HepG2 (cell line): Measurements from ENCODE around the gene TTC32. TPM values are rescaled to one million over a fixed set of nuclear protein-coding genes. Genes with fewer than 3 reads are reported as not detected.

Experiments
- E2F1 ChIP-seq: sonication (generic); formaldehyde crosslinking; IDR thresholded peaks from 2 replicates; pipeline ENCODE4 v1.5.0; 2020; ENCODE audit warnings: missing genetic modification reagents
- ESRRA ChIP-seq: sonication (generic); formaldehyde crosslinking; IDR thresholded peaks from 2 replicates; pipeline ENCODE4 v1.5.1; 2020; ENCODE audit warnings: mild to moderate bottlenecking, low read depth, missing genetic modification reagents
- MEF2D ChIP-seq: sonication (generic); formaldehyde crosslinking; IDR thresholded peaks from 2 replicates; pipeline ENCODE4 v1.5.1; 2020; ENCODE audit warnings: mild to moderate bottlenecking, missing genetic modification reagents
- MTA1 ChIP-seq: sonication (generic); formaldehyde crosslinking; IDR thresholded peaks from 2 replicates; pipeline ENCODE4 v1.4.0; 2020; ENCODE audit warnings: missing genetic modification reagents, mild to moderate bottlenecking, borderline replicate concordance
- REPIN1 ChIP-seq: sonication (generic); formaldehyde crosslinking; IDR thresholded peaks from 2 replicates; pipeline ENCODE4 v1.8.0; 2022; ENCODE audit warnings: missing genetic modification reagents, low read depth, mild to moderate bottlenecking, borderline replicate concordance
- ZNF142 ChIP-seq: sonication (generic); formaldehyde crosslinking; IDR thresholded peaks from 2 replicates; pipeline ENCODE4 v1.4.0; 2020; ENCODE audit warnings: missing genetic modification reagents
- ZNF549 ChIP-seq: sonication (generic); formaldehyde crosslinking; IDR thresholded peaks from 2 replicates; pipeline ENCODE4 v1.5.0; 2020; ENCODE audit warnings: missing genetic modification reagents
- polyA plus RNA-seq, 8 experiments: library from polyadenylated mRNA; depleted of rRNA in 3 of 8; stranded (reverse) in 7 of 8; unstranded in 1 of 8; fragments of >200 nt; fragmentation: Illumina TruSeq in 4 of 8; extraction: Trizol in 4 of 8; gene quantifications; 2 replicates each; pipeline versions ENCODE4 v1.2.1 to v1.2.3, GENCODE V29; 2011 to 2016; ENCODE audit warnings: low read depth in 4 of 8, missing spikeins in 1 of 8, mixed read lengths in 1 of 8; ENCODE audit not compliant: insufficient read depth in 1 of 8
- total RNA-seq, 5 experiments: library from RNA; depleted of rRNA; stranded (reverse); fragments of >200 nt; fragmentation: Illumina TruSeq; extraction: Trizol; gene quantifications; 2 replicates each; pipeline ENCODE4 v1.2.3, GENCODE V29; 2016; ENCODE audit warnings: low read depth in 1 of 5
- TF ChIP-seq, protein P1 (sequence below): sonication (generic); formaldehyde crosslinking; IDR thresholded peaks from 2 replicates; pipeline ENCODE4 v1.5.0; 2020; ENCODE audit warnings: missing genetic modification reagents
- TF ChIP-seq, protein P2 (sequence below): IDR thresholded peaks from 2 replicates; pipeline ENCODE4 v1.6.1; 2018; ENCODE audit warnings: missing genetic modification reagents, mild to moderate bottlenecking, missing compliant biosample characterization
- TF ChIP-seq, protein P3 (sequence below): sonication (generic); formaldehyde crosslinking; IDR thresholded peaks from 2 replicates; pipeline ENCODE4 v1.9.0; 2021; ENCODE audit warnings: mild to moderate bottlenecking, missing genetic modification reagents

Gene TTC32
- total and polyA plus RNA-seq, 2 of the 13 experiments (the other 11 are each of a cell fraction or from before 2014, with no cell fraction given), result 21.6 to 38.3 TPM

GRCh38 chr2:19902216-19902740 is 495 bp upstream of the TTC32 start (continued):
- TF ChIP-seq ZNF142 (CRISPR knock-in tag) (peak; percentile 8; the same call in 1 of the 2 replicates), ZNF549 (CRISPR knock-in tag) (no peak), MTA1 (no peak), ESRRA (CRISPR knock-in tag) (no peak), REPIN1 (CRISPR knock-in tag) (no peak), E2F1 (no peak), MEF2D (peak; percentile 15; the same call in 1 of the 2 replicates)
- TF ChIP-seq, protein P1, sequence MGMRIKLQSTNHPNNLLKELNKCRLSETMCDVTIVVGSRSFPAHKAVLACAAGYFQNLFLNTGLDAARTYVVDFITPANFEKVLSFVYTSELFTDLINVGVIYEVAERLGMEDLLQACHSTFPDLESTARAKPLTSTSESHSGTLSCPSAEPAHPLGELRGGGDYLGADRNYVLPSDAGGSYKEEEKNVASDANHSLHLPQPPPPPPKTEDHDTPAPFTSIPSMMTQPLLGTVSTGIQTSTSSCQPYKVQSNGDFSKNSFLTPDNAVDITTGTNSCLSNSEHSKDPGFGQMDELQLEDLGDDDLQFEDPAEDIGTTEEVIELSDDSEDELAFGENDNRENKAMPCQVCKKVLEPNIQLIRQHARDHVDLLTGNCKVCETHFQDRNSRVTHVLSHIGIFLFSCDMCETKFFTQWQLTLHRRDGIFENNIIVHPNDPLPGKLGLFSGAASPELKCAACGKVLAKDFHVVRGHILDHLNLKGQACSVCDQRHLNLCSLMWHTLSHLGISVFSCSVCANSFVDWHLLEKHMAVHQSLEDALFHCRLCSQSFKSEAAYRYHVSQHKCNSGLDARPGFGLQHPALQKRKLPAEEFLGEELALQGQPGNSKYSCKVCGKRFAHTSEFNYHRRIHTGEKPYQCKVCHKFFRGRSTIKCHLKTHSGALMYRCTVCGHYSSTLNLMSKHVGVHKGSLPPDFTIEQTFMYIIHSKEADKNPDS, result no peak
- TF ChIP-seq, protein P2, sequence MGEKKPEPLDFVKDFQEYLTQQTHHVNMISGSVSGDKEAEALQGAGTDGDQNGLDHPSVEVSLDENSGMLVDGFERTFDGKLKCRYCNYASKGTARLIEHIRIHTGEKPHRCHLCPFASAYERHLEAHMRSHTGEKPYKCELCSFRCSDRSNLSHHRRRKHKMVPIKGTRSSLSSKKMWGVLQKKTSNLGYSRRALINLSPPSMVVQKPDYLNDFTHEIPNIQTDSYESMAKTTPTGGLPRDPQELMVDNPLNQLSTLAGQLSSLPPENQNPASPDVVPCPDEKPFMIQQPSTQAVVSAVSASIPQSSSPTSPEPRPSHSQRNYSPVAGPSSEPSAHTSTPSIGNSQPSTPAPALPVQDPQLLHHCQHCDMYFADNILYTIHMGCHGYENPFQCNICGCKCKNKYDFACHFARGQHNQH, result no peak; the same call in 1 of the 2 replicates
- TF ChIP-seq, protein P3, sequence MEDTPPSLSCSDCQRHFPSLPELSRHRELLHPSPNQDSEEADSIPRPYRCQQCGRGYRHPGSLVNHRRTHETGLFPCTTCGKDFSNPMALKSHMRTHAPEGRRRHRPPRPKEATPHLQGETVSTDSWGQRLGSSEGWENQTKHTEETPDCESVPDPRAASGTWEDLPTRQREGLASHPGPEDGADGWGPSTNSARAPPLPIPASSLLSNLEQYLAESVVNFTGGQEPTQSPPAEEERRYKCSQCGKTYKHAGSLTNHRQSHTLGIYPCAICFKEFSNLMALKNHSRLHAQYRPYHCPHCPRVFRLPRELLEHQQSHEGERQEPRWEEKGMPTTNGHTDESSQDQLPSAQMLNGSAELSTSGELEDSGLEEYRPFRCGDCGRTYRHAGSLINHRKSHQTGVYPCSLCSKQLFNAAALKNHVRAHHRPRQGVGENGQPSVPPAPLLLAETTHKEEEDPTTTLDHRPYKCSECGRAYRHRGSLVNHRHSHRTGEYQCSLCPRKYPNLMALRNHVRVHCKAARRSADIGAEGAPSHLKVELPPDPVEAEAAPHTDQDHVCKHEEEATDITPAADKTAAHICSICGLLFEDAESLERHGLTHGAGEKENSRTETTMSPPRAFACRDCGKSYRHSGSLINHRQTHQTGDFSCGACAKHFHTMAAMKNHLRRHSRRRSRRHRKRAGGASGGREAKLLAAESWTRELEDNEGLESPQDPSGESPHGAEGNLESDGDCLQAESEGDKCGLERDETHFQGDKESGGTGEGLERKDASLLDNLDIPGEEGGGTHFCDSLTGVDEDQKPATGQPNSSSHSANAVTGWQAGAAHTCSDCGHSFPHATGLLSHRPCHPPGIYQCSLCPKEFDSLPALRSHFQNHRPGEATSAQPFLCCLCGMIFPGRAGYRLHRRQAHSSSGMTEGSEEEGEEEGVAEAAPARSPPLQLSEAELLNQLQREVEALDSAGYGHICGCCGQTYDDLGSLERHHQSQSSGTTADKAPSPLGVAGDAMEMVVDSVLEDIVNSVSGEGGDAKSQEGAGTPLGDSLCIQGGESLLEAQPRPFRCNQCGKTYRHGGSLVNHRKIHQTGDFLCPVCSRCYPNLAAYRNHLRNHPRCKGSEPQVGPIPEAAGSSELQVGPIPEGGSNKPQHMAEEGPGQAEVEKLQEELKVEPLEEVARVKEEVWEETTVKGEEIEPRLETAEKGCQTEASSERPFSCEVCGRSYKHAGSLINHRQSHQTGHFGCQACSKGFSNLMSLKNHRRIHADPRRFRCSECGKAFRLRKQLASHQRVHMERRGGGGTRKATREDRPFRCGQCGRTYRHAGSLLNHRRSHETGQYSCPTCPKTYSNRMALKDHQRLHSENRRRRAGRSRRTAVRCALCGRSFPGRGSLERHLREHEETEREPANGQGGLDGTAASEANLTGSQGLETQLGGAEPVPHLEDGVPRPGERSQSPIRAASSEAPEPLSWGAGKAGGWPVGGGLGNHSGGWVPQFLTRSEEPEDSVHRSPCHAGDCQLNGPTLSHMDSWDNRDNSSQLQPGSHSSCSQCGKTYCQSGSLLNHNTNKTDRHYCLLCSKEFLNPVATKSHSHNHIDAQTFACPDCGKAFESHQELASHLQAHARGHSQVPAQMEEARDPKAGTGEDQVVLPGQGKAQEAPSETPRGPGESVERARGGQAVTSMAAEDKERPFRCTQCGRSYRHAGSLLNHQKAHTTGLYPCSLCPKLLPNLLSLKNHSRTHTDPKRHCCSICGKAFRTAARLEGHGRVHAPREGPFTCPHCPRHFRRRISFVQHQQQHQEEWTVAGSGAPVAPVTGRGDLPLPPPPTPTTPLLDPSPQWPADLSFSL, result 0 out of 2 replicates have a peak, but pooled peaks have one; percentile 11
